ENCODE results near the gene ZKSCAN7.
"Not testable (repeated sequence)": the region's sequence is repeated elsewhere in the genome, so short reads cannot be mapped to it uniquely, and the experiment has no call there.

ZKSCAN7 gene

GRCh38 chr3:44576613-44577012 lies 21.6 kb downstream of the ZKSCAN7 start:
- DNase-seq (ENCODE audit: low read depth in 2 of 2) = no peak

DNA sequence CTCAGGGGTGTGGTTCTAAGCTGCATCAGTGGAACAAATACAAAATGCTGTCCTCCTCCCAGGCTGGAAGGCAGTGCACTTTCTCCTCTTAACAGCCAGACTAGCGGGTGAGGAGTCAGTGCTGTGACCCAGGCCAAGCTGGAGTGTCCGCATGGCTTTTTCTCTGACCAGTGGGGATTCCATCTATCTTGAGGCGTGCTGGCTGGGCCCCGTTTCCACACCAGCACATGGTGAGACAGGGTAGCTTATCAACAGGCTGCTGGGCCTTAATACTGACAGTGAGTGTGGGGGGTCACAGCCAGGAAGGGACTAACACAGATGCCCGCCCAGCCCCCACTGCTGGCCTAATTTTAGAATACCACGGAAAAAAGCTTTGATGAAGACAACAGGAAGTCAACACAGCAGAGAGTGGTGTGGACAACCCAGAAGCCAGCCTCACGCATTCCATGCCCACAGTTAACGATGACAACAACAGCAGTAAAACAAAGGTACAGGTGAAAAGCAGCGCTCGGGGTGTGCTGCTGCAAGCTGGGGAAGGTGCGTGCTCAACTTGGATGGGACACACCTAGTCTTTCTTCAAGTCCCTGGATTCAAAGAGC lies 22.5 kb downstream of the ZKSCAN7 start:
- not testable (repeated sequence) for DNase-seq (ENCODE audit: low read depth in 2 of 2)

DNA sequence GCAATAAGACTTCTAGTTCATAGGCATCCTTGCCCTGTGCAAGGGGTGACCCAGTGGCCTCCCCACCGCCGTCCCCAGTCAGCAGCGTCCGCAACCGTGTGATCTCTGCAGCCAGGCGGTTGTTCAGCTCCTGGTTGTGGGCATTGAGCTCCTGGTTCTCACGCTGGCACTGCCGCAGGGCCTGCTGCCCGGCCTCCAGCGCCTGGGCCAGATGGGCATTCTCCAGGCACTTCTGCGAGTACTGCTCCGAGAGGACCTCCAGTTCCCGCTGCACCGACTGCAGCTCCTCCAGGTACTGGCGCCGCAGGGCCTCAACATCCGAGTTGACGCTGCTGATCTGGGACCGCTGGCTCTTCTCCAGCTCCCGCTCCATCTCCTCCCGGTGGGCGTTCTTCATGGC lies 23.3 kb downstream of the ZKSCAN7 start:
- not testable (repeated sequence) for DNase-seq (ENCODE audit: low read depth in 2 of 2)

DNA sequence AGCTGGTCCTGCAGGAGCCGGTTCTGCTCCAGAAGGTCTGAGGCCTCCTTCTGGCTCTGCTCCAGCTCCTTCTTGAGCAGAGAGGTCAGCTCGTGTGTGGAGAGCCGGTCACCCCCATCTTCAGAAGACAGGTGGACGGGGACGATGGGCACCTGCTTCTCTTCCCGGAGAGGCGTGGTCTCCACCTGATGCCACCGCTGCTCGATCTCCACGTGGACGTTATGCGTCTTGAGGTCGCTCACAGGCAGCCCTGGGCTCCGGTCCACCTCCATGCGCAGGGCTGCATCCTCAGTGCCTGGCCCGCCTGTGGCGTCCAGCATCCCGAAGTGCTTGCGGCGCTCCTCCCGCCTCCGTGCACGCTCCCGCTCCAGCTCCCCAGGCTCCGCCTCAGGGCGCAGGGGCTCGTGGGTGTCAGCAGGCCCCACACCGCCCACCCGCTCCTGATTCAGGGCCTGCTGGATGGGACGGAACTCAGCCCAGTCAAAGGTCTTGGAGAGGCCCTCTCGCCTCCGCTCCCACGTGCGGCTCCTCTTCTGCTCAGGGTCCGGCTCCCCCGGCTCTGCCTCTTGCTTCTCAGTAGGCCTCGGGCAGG lies 24.0 kb downstream of the ZKSCAN7 start:
- not testable (repeated sequence) for DNase-seq (ENCODE audit: low read depth in 2 of 2)

- DNase-seq (ENCODE audit: low read depth in 2 of 2) = not testable (repeated sequence)
Observed at GRCh38 chr3:44579749-44580148, 24.8 kb downstream of the ZKSCAN7 start.

DNA sequence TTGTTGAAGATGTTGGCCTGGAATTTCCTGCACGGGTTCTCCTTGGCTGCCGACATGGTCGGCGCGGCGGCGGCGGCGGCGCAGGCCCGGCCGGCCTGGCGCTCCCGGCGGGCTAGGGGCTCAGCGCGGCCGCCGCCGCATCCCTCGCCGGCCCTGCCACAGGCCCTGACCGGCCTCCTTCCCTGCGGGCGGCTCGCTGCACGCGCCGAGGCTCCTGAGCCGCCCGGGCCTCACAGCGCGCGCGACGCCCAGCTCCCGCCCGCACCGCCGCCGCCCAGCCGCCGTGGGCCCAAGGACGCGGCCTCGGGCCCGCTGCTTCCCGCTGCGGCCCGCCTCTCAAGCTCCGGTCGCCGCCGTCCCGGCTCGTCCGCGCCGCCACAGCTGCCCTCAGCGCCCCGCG lies 26.0 kb downstream of the ZKSCAN7 start:
- DNase-seq (ENCODE audit: low read depth in 2 of 2) = not testable (repeated sequence)

GRCh38 chr3:44584646-44585501 lies 29.9 kb downstream of the ZKSCAN7 start, which contains the start of gene ZNF660:
Gene ZNF660, plus strand, starts transcription at chr3:44584964. Its CDS starts 9,230 bp downstream, at chr3:44594194.
- DNase-seq (ENCODE audit: low read depth in 2 of 2) = peak in 1 of 2 donors; percentile 1

DNA sequence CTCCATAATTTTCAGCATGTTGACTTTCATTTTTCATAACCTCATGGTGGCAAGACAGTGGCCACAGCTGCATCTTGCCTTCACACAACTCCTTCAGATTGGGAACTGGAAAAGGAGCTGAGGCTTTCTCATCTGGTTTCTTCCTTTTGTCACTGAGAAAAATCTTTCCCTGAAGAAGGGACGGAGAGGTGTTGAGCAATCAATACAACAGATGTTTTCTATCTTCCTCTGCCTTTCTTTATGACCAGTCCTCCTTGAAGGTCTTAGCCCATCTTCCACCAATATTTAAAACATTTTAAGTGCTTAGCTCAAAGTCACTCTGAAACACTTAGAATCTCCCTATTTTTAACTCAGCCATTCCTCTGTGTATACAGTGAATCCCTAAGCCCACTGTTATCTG lies 41.6 kb downstream of the ZKSCAN7 start:
- no peak for DNase-seq (ENCODE audit: low read depth in 2 of 2)

GRCh38 chr3:44601749-44602148 lies 46.8 kb downstream of the ZKSCAN7 start:
- no peak for DNase-seq (ENCODE audit: low read depth in 2 of 2)

DNA sequence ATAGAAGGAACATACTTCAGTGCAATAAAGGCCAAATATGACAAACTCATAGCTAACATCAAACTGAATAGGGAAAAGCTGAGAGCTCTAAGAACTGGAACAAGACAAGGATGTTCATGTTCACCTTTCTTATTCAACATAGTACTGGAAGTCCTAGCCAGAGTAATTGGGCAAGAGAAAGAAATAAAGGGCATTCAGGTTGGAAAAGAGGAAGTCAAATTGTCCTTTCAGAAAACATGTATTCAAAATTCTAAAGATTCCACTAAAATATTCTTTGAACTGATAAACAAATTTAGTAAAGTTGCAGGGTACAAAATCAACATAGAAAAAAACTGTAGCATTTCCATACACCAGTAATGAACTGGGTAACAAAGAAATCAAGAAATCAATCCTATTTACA lies 57.7 kb downstream of the ZKSCAN7 start:
- DNase-seq (ENCODE audit: low read depth in 2 of 2) = no peak
